HG03159 (cell line): ENCODE measurements around the gene UGGT1.

Experiments
- ATAC-seq: cut with Tn5 transposase; IDR thresholded peaks from one replicate; pipeline ENCODE4 v1.9.1; 2021; ENCODE audit warnings: mild to moderate bottlenecking, moderate library complexity; ENCODE audit not compliant: unreplicated experiment

UGGT1 gene

GRCh38 chr2:128103407-128103806 lies 12.4 kb downstream of the UGGT1 start:
- ATAC-seq, result no peak

- ATAC-seq, result no peak
These were observed 14.1 kb downstream of the UGGT1 start for GRCh38 chr2:128105072-128105471.

GRCh38 chr2:128108166-128108565 lies 17.2 kb downstream of the UGGT1 start:
- ATAC-seq, result no peak

- no peak for ATAC-seq
These were observed 18.2 kb downstream of the UGGT1 start for GRCh38 chr2:128109243-128109642.

- no peak for ATAC-seq
These were observed 25.1 kb downstream of the UGGT1 start for GRCh38 chr2:128115921-128116623.

GRCh38 chr2:128134573-128134972 lies 43.6 kb downstream of the UGGT1 start:
- ATAC-seq, result no peak

- no peak for ATAC-seq
These were observed 46.2 kb downstream of the UGGT1 start for GRCh38 chr2:128137094-128137616.

- ATAC-seq, result no peak
These were observed 48.6 kb downstream of the UGGT1 start for GRCh38 chr2:128139624-128140023.

GRCh38 chr2:128145651-128146050 lies 54.7 kb downstream of the UGGT1 start:
- no peak for ATAC-seq

- ATAC-seq, result no peak
These were observed 62.8 kb downstream of the UGGT1 start for GRCh38 chr2:128153786-128154185.

GRCh38 chr2:128154225-128154624 lies 63.2 kb downstream of the UGGT1 start:
- no peak for ATAC-seq

GRCh38 chr2:128155970-128156369 lies 65.0 kb downstream of the UGGT1 start:
- no peak for ATAC-seq

- no peak for ATAC-seq
These were observed 65.8 kb downstream of the UGGT1 start for GRCh38 chr2:128156812-128157211.

GRCh38 chr2:128157644-128158043 lies 66.6 kb downstream of the UGGT1 start:
- ATAC-seq, result no peak

GRCh38 chr2:128158176-128158575 lies 67.2 kb downstream of the UGGT1 start:
- no peak for ATAC-seq

- ATAC-seq, result no peak
These were observed 68.4 kb downstream of the UGGT1 start for GRCh38 chr2:128159437-128159836.

- no peak for ATAC-seq
These were observed 69.7 kb downstream of the UGGT1 start for GRCh38 chr2:128160616-128161275.

GRCh38 chr2:128162266-128162665 lies 71.3 kb downstream of the UGGT1 start:
- ATAC-seq, result no peak

GRCh38 chr2:128164311-128164710 lies 73.3 kb downstream of the UGGT1 start:
- no peak for ATAC-seq

- ATAC-seq, result no peak
These were observed 75.8 kb downstream of the UGGT1 start for GRCh38 chr2:128166746-128167353.

- no peak for ATAC-seq
These were observed 78.1 kb downstream of the UGGT1 start for GRCh38 chr2:128169094-128169493.

GRCh38 chr2:128169497-128169896 lies 78.5 kb downstream of the UGGT1 start:
- ATAC-seq, result no peak
